Nephron progenitor cell (in vitro differentiated cells): Measurements from ENCODE around the gene ITGA6.

ENCODE experiments used
- DNase-seq: peaks from one replicate; pipeline ENCODE4 v3.0.0; 2021
- H3K27ac Mint-ChIP-seq: 2 replicates; pipeline ENCODE4 v1.8.0; 2021; ENCODE audit warnings: mild to moderate bottlenecking, moderate library complexity, mixed read lengths
- H3K27me3 Mint-ChIP-seq: 2 replicates; pipeline ENCODE4 v1.8.0; 2021; ENCODE audit warnings: mild to moderate bottlenecking, low read depth, mixed read lengths; ENCODE audit not compliant: poor library complexity
- H3K36me3 Mint-ChIP-seq: 2 replicates; pipeline ENCODE4 v1.8.0; 2021; ENCODE audit warnings: low read depth, mixed read lengths
- H3K4me1 Mint-ChIP-seq: 2 replicates; pipeline ENCODE4 v1.8.0; 2021; ENCODE audit warnings: mixed read lengths
- H3K4me3 Mint-ChIP-seq: 2 replicates; pipeline ENCODE4 v1.8.0; 2021; ENCODE audit warnings: mild to moderate bottlenecking, moderate library complexity, mixed read lengths
- H3K9me3 Mint-ChIP-seq: 2 replicates; pipeline ENCODE4 v1.8.0; 2021; ENCODE audit warnings: mild to moderate bottlenecking, moderate library complexity, mixed read lengths
- TF ChIP-seq, protein P1 (sequence below): fragments of 200-600 bp; sonication (generic); IDR thresholded peaks from 2 replicates; pipeline ENCODE4 v1.5.0; 2021; ENCODE audit warnings: antibody characterized with exemption

Gene ITGA6

GRCh38 chr2:172439509-172439860 lies 12.1 kb downstream of the ITGA6 start:
- Mint-ChIP-seq H3K27me3 (no peaks in the 10 kb centered on the region), H3K4me3 (no peak overlapping the region), H3K27ac (no peak overlapping the region), H3K4me1 (peaks cover 40% of the 10 kb centered on the region), H3K36me3 (no peaks in the 10 kb centered on the region), H3K9me3 (no peaks in the 10 kb centered on the region)
- no peak for DNase-seq
- TF ChIP-seq, protein P1, sequence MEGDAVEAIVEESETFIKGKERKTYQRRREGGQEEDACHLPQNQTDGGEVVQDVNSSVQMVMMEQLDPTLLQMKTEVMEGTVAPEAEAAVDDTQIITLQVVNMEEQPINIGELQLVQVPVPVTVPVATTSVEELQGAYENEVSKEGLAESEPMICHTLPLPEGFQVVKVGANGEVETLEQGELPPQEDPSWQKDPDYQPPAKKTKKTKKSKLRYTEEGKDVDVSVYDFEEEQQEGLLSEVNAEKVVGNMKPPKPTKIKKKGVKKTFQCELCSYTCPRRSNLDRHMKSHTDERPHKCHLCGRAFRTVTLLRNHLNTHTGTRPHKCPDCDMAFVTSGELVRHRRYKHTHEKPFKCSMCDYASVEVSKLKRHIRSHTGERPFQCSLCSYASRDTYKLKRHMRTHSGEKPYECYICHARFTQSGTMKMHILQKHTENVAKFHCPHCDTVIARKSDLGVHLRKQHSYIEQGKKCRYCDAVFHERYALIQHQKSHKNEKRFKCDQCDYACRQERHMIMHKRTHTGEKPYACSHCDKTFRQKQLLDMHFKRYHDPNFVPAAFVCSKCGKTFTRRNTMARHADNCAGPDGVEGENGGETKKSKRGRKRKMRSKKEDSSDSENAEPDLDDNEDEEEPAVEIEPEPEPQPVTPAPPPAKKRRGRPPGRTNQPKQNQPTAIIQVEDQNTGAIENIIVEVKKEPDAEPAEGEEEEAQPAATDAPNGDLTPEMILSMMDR, result no peak

DNA sequence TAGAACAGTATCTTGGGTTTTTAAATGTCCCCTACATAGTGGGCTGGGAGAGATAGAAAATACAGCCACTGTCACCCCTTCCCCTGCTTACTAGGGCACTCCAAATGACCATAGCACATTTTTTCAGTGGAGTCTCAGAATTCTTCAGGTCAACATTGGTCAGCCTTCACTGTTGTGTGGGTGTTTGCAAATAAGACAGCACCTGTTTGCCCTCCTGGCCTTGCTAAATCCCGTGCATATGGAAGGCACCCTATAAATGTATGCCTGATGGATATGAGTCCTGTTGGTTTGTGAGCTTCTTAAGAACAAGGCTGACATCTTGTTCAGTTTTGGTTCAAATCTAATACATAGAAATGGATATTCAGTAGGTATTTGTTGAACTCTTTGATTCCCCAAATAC lies 12.5 kb downstream of the ITGA6 start:
- H3K4me1 Mint-ChIP-seq, result peaks cover 36% of the 10 kb centered on the region
- DNase-seq, result no peak
- H3K27ac Mint-ChIP-seq, result no peak overlapping the region
- no peaks in the 10 kb centered on the region for H3K36me3 Mint-ChIP-seq
- no peaks in the 10 kb centered on the region for H3K27me3 Mint-ChIP-seq
- H3K4me3 Mint-ChIP-seq, result no peak overlapping the region
- TF ChIP-seq, protein P1, result no peak
- no peaks in the 10 kb centered on the region for H3K9me3 Mint-ChIP-seq

DNA sequence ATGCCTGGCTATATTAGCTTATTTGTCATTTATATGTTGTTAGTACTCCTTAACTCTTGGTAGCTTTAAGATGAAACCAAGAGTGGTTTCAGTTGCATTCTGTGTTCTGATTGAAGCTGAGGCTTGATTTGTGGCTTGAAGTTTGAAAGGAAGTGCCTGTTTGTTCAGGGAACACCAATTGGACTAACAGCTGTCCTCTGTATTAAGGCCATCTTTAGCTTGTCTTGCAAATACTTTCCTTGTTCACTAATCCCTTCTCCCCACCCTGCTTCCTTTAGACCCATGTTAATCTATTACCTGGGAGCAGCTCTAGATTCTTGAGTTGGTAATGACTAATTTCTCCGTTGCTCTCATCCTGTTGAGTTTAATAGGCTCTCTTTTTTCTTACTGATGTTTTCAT lies 13.4 kb downstream of the ITGA6 start:
- Mint-ChIP-seq H3K9me3 (no peaks in the 10 kb centered on the region), H3K36me3 (no peaks in the 10 kb centered on the region), H3K27me3 (no peaks in the 10 kb centered on the region), H3K4me3 (no peak overlapping the region), H3K27ac (no peak overlapping the region), H3K4me1 (peaks cover 35% of the 10 kb centered on the region)
- TF ChIP-seq, protein P1, result no peak
- DNase-seq, result no peak

- Mint-ChIP-seq H3K9me3 (no peaks in the 10 kb centered on the region), H3K4me3 (no peak overlapping the region), H3K4me1 (peaks cover 35% of the 10 kb centered on the region), H3K36me3 (no peaks in the 10 kb centered on the region), H3K27ac (no peak overlapping the region), H3K27me3 (no peaks in the 10 kb centered on the region)
- TF ChIP-seq, protein P1, result no peak
- DNase-seq, result no peak
Observed at GRCh38 chr2:172442072-172442895, 14.9 kb downstream of the ITGA6 start.

GRCh38 chr2:172445851-172446250 lies 18.5 kb downstream of the ITGA6 start:
- Mint-ChIP-seq H3K27me3 (peaks cover 5% of the 10 kb centered on the region), H3K4me1 (peaks cover 22% of the 10 kb centered on the region), H3K27ac (peak overlapping the region; percentile 29), H3K4me3 (no peak overlapping the region), H3K9me3 (no peaks in the 10 kb centered on the region), H3K36me3 (no peaks in the 10 kb centered on the region)
- DNase-seq, result no peak
- TF ChIP-seq, protein P1, result no peak

GRCh38 chr2:172446474-172447063 lies 19.2 kb downstream of the ITGA6 start:
- H3K36me3 Mint-ChIP-seq, result no peaks in the 10 kb centered on the region
- TF ChIP-seq, protein P1, result no peak
- no peaks in the 10 kb centered on the region for H3K9me3 Mint-ChIP-seq
- no peak for DNase-seq
- H3K4me1 Mint-ChIP-seq, result peaks cover 16% of the 10 kb centered on the region
- H3K27me3 Mint-ChIP-seq, result peaks cover 5% of the 10 kb centered on the region
- H3K27ac Mint-ChIP-seq, result no peak overlapping the region
- no peak overlapping the region for H3K4me3 Mint-ChIP-seq
